Breast epithelium (tissue), 4 donors: ENCODE data around the gene SKIC2. TPM values are rescaled to one million over a fixed set of nuclear protein-coding genes. Genes with fewer than 3 reads are reported as not detected.

Source experiments
- DNase-seq, 2 donors: peaks; one replicate each; pipeline ENCODE4 v3.0.0-alpha.2; 2019; ENCODE audit warnings: low spot score in 2 of 2
- H3K27ac ChIP-seq, 2 donors: fragments of 200-600 bp; sonication (generic) in 1 of 2; one replicate each; pipeline ENCODE4 v1.5.1; 2016 to 2019; ENCODE audit warnings: mild to moderate bottlenecking in 1 of 2
- H3K27me3 ChIP-seq, 2 donors: fragments of 200-600 bp; sonication (generic) in 1 of 2; one replicate each; pipeline versions ENCODE4 v1.5.1 to v1.6.0; 2017 to 2019; ENCODE audit warnings: control low read depth in 1 of 2, mild to moderate bottlenecking in 1 of 2
- H3K36me3 ChIP-seq: fragments of 200-600 bp; one replicate; pipeline ENCODE4 v1.5.1; 2019
- H3K4me1 ChIP-seq, 2 donors: fragments of 200-600 bp; sonication (generic); one replicate each; pipeline ENCODE4 v1.5.1; 2016 to 2019; ENCODE audit warnings: control low read depth in 1 of 2
- H3K4me3 ChIP-seq, 3 donors: fragments of 200-600 bp; sonication (generic); 1 replicate in 2 of 3; 2 replicates in 1 of 3; pipeline ENCODE4 v1.5.1; 2016 to 2019; ENCODE audit warnings: mild to moderate bottlenecking in 3 of 3, moderate library complexity in 2 of 3
- H3K9me3 ChIP-seq, 2 donors: fragments of 200-600 bp; sonication (generic) in 1 of 2; one replicate each; pipeline ENCODE4 v1.5.1; 2016 to 2019; ENCODE audit warnings: control low read depth in 1 of 2
- POLR2A ChIP-seq: fragments of 450-650 bp; IDR thresholded peaks from one replicate; pipeline ENCODE4 v1.6.1; 2016; ENCODE audit warnings: antibody characterized with exemption, mild to moderate bottlenecking, moderate library complexity
- POLR2AphosphoS5 ChIP-seq, 3 donors: sonication (generic); formaldehyde crosslinking; IDR thresholded peaks; one replicate each; pipeline ENCODE4 v1.6.1; 2017; ENCODE audit warnings: antibody characterized with exemption in 3 of 3
- intact Hi-C: fragments of 100-400 bp; cut with DNase I; formaldehyde crosslinking; loops from one replicate; pipeline ENCODE4 v1.15.1; 2023; ENCODE audit warnings: low total_unique reads
- total RNA-seq, 3 donors: library from RNA; depleted of rRNA; stranded (reverse); fragments of >200 nt; gene quantifications; one replicate each; pipeline ENCODE4 v1.1.0, GENCODE V29; 2016
- TF ChIP-seq, protein P1 (sequence below), 3 donors: fragments of 450-650 bp; IDR thresholded peaks; one replicate each; pipeline ENCODE4 v1.5.1; 2016 to 2017; ENCODE audit warnings: antibody characterized with exemption in 3 of 3, mild to moderate bottlenecking in 3 of 3, moderate library complexity in 3 of 3

SKIC2 gene
- total RNA-seq, 3 donors from 2014 or later: 30.7 to 46.5 (median 43.9) TPM

- intact Hi-C loops: loop anchor here (10.0 kb wide), 1 partner anchor 260 kb away; no protein-coding TSS in a partner anchor
Measured at GRCh38 chr6:31954511-31954910, 4.5 kb upstream of the SKIC2 start.

DNA sequence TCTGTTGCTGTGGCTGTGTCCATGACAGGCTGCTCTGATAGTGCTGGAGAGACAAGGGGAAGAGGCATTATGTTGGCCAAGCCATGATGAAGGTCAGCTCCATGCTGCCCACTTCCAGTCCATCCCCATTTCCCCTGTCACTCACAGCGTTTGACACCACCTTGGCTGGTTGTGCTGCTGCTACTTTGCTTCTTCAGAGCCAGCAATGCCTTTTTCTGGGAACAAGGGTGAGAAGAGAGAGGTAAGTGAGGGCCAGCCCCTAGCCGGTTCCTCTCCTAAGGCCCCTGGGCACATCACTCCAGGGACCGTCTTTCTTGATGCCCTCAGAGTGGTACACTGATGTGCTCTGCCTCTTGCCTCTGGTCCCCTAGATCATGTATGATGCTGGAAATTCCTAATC, 2.2 kb upstream of the SKIC2 start:
- peaks cover 0 to 7% of the 10 kb centered on the region in 2 donors for H3K4me1 ChIP-seq
- no peak for TF ChIP-seq POLR2AphosphoS5 (IDR thresholded peaks at IDR 0.05)
- TF ChIP-seq, protein P1, sequence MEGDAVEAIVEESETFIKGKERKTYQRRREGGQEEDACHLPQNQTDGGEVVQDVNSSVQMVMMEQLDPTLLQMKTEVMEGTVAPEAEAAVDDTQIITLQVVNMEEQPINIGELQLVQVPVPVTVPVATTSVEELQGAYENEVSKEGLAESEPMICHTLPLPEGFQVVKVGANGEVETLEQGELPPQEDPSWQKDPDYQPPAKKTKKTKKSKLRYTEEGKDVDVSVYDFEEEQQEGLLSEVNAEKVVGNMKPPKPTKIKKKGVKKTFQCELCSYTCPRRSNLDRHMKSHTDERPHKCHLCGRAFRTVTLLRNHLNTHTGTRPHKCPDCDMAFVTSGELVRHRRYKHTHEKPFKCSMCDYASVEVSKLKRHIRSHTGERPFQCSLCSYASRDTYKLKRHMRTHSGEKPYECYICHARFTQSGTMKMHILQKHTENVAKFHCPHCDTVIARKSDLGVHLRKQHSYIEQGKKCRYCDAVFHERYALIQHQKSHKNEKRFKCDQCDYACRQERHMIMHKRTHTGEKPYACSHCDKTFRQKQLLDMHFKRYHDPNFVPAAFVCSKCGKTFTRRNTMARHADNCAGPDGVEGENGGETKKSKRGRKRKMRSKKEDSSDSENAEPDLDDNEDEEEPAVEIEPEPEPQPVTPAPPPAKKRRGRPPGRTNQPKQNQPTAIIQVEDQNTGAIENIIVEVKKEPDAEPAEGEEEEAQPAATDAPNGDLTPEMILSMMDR (IDR thresholded peaks at IDR 0.05): no peak
- TF ChIP-seq POLR2A: no peak
- DNase-seq: no peak
- no peaks in the 10 kb centered on the region for H3K27me3 ChIP-seq
- H3K4me3 ChIP-seq: no peak overlapping the region
- intact Hi-C loops: loop anchor here (10.0 kb wide), 1 partner anchor 262 kb away; no protein-coding TSS in a partner anchor
- H3K27ac ChIP-seq: no peak overlapping the region
- H3K36me3 ChIP-seq: no peaks in the 10 kb centered on the region
- H3K9me3 ChIP-seq: no peaks in the 10 kb centered on the region

More at GRCh38 chr6:31954511-31954910, 4.5 kb upstream of the SKIC2 start:
- peaks cover 0 to 7% of the 10 kb centered on the region in 2 donors for H3K4me1 ChIP-seq
- no peak for DNase-seq
- no peak overlapping the region for H3K27ac ChIP-seq
- H3K4me3 ChIP-seq: no peak overlapping the region
- no peaks in the 10 kb centered on the region for H3K9me3 ChIP-seq
- H3K27me3 ChIP-seq: no peaks in the 10 kb centered on the region
- TF ChIP-seq POLR2A (no peak), POLR2AphosphoS5 (IDR thresholded peaks at IDR 0.05) (no peak)
- TF ChIP-seq, protein P1 (IDR thresholded peaks at IDR 0.05): no peak
- no peaks in the 10 kb centered on the region for H3K36me3 ChIP-seq

DNA sequence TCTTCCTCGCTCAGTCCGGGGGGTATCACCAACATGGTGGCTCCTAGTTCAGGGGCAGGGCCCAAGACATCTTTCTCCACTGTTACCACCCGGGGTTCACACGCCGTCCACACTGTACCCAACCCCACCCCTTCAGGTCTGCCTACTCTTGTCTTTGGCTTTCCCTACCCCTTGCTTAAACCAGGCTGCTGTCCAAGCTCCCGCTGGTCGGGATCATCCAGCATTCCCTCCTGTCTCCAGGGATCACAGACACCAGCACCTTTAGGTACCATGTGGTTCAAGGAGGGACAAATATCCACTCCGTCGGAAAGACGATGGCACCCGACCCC, 599 bp upstream of the SKIC2 start:
- no peaks in the 10 kb centered on the region for H3K27me3 ChIP-seq
- H3K9me3 ChIP-seq: no peaks in the 10 kb centered on the region
- TF ChIP-seq POLR2AphosphoS5 (IDR thresholded peaks at IDR 0.05): no peak
- no peak for TF ChIP-seq POLR2A
- no peaks in the 10 kb centered on the region for H3K36me3 ChIP-seq
- H3K27ac ChIP-seq: peak overlapping the region; percentile 87 to 94
- H3K4me3 ChIP-seq: peak overlapping the region; percentile 78 to 94 (median 83)
- peaks cover 0 to 7% of the 10 kb centered on the region in 2 donors for H3K4me1 ChIP-seq
- no peak for DNase-seq
- intact Hi-C loops: loop anchor here (10.0 kb wide), 1 partner anchor 264 kb away; no protein-coding TSS in a partner anchor

GRCh38 chr6:31961616-31962015, 2.6 kb downstream of the SKIC2 start:
- TF ChIP-seq POLR2AphosphoS5 (IDR thresholded peaks at IDR 0.05) (no peak), POLR2A (no peak)
- TF ChIP-seq, protein P1 (IDR thresholded peaks at IDR 0.05): no peak
- DNase-seq: no peak
- H3K4me1 ChIP-seq: peaks cover 0 to 7% of the 10 kb centered on the region in 2 donors
- intact Hi-C loops: no loop called here
- H3K27ac ChIP-seq: no peak overlapping the region
- H3K36me3 ChIP-seq: no peaks in the 10 kb centered on the region
- no peak overlapping the region for H3K4me3 ChIP-seq
- no peaks in the 10 kb centered on the region for H3K9me3 ChIP-seq
- no peaks in the 10 kb centered on the region for H3K27me3 ChIP-seq

- H3K9me3 ChIP-seq: no peaks in the 10 kb centered on the region
- H3K4me3 ChIP-seq: no peak overlapping the region
- no peak for DNase-seq
- no peaks in the 10 kb centered on the region for H3K27me3 ChIP-seq
- H3K27ac ChIP-seq: no peak overlapping the region
- no peaks in the 10 kb centered on the region for H3K4me1 ChIP-seq
- TF ChIP-seq, protein P1 (IDR thresholded peaks at IDR 0.05): no peak
- no peak for TF ChIP-seq POLR2AphosphoS5 (IDR thresholded peaks at IDR 0.05)
- no peak for TF ChIP-seq POLR2A
- no peaks in the 10 kb centered on the region for H3K36me3 ChIP-seq
- intact Hi-C loops: no loop called here
Measured at GRCh38 chr6:31963921-31964320, 4.9 kb downstream of the SKIC2 start.

DNA sequence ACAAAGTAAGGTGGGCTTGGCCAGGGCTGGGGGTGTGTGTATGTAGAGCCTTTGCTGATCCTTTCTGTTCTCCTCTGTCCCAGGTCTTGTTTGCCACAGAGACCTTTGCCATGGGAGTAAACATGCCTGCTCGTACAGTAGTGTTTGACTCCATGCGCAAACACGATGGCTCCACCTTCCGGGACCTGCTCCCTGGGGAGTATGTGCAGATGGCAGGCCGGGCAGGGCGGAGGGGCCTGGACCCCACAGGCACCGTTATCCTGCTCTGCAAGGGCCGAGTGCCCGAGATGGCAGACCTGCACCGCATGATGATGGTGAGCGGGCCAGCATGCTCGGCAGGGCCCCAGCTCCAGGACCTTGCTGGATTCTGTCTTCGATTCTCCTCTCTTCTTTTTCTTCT, 6.7 kb downstream of the SKIC2 start:
- H3K27me3 ChIP-seq: no peaks in the 10 kb centered on the region
- no peak overlapping the region for H3K27ac ChIP-seq
- TF ChIP-seq POLR2A: no peak
- TF ChIP-seq POLR2AphosphoS5 (IDR thresholded peaks at IDR 0.05): no peak
- TF ChIP-seq, protein P1 (IDR thresholded peaks at IDR 0.05): no peak
- no peaks in the 10 kb centered on the region for H3K36me3 ChIP-seq
- no peak overlapping the region for H3K4me3 ChIP-seq
- peaks cover 0 to under 1% of the 10 kb centered on the region in 2 donors for H3K4me1 ChIP-seq
- no peak for DNase-seq
- no peaks in the 10 kb centered on the region for H3K9me3 ChIP-seq
- intact Hi-C loops: no loop called here
